Ovary (tissue), 3 donors: ENCODE data around the gene CDYL2.

Source experiments
- EP300 ChIP-seq: sonication (generic); formaldehyde crosslinking; IDR thresholded peaks from one replicate; pipeline ENCODE4 v1.6.1; 2017; ENCODE audit warnings: antibody characterized with exemption
- POLR2A ChIP-seq: fragments of 450-650 bp; IDR thresholded peaks from one replicate; pipeline ENCODE4 v1.6.1; 2017; ENCODE audit warnings: antibody characterized with exemption, mild to moderate bottlenecking, moderate library complexity
- TF ChIP-seq, protein P1 (sequence below), 3 donors: fragments of 450-650 bp in 2 of 3; fragments of 200-600 bp in 1 of 3; IDR thresholded peaks; one replicate each; pipeline versions ENCODE4 v1.5.1 to v1.8.0; 2016 to 2022; ENCODE audit warnings: antibody characterized with exemption in 3 of 3, mild to moderate bottlenecking in 1 of 3
- donor health status: DM: no; HTN: no; CAD: no.

DNA sequence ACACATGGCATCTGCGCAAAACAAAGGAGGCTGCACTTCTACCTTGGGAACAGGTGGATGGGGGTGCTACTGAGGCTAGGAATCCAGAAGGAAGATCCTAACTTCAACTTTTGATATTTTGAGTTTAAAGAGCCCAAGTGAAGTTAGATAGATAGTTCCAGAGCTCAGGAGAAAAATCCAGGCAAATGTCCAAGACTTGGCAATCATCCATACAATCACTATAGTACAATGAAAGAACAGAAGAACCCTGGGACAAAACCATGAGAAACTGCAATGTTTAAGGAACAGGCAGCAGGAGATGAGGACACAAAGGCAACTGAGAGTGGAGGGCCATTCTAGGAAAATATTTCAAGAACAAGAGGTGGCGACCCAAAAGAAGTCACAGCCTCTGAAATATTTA is 12.4 kb downstream of the CDYL2 start:
- TF ChIP-seq, protein P1, sequence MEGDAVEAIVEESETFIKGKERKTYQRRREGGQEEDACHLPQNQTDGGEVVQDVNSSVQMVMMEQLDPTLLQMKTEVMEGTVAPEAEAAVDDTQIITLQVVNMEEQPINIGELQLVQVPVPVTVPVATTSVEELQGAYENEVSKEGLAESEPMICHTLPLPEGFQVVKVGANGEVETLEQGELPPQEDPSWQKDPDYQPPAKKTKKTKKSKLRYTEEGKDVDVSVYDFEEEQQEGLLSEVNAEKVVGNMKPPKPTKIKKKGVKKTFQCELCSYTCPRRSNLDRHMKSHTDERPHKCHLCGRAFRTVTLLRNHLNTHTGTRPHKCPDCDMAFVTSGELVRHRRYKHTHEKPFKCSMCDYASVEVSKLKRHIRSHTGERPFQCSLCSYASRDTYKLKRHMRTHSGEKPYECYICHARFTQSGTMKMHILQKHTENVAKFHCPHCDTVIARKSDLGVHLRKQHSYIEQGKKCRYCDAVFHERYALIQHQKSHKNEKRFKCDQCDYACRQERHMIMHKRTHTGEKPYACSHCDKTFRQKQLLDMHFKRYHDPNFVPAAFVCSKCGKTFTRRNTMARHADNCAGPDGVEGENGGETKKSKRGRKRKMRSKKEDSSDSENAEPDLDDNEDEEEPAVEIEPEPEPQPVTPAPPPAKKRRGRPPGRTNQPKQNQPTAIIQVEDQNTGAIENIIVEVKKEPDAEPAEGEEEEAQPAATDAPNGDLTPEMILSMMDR (IDR thresholded peaks at IDR 0.05), result no peak
- no peak for TF ChIP-seq EP300
- no peak for TF ChIP-seq POLR2A
